Measurements from ENCODE around the gene ABHD12B.
"Not testable (repeated sequence)": the region's sequence is repeated elsewhere in the genome, so short reads cannot be mapped to it uniquely, and the experiment has no call there.

Gene ABHD12B

DNA sequence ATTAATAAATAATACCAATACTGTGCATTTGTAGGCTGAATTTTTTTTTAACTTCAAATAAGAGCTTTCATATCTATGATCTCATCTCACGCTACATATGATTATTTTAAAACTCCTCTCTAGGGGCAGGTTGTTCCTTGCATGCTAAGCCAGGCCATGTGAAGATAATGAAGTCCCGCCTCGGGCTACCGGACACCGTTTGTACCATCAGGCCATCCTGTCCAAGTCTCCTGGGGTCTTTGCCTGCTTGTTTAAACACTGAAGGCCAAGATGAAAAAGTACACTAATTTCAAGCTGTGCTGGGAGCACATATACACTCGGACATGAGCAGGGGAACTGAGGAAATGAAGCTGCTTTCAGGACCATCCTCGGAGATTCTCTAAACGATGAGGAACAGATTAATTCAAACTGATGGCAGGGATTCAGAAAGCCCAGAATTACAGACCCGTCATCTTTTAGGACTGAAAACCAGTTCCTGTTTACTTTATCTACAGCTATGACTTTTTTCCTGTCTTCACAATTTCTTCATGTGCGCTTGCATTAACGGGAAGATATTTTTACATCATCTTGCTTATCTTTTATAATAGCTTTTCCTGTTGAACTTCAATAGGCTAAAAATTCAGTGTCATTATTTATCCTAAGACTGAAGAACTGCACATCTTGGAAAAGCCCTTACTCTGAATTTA, 6.3 kb upstream of the ABHD12B start:
- Histone ChIP-seq H3K36me3 (ENCODE audit: insufficient read depth, low read length) (no peaks in the 10 kb centered on the region), H3K9me3 (ENCODE audit: low read length) (no peaks in the 10 kb centered on the region), H3K4me1 (ENCODE audit: insufficient read depth, low read length) (no peaks in the 10 kb centered on the region), H3K27ac (ENCODE audit: low read depth, low read length) (no peak overlapping the region), H3K9ac (ENCODE audit: low read length) (no peak overlapping the region), H3K27me3 (ENCODE audit: control insufficient read depth in 1 of 2, insufficient read depth in 2 of 2, low read length in 2 of 2) (peaks cover 0 to 3% of the 10 kb centered on the region in 2 donors), H3K4me3 (ENCODE audit: low read depth in 1 of 2, low read length in 2 of 2) (no peak overlapping the region)

DNA sequence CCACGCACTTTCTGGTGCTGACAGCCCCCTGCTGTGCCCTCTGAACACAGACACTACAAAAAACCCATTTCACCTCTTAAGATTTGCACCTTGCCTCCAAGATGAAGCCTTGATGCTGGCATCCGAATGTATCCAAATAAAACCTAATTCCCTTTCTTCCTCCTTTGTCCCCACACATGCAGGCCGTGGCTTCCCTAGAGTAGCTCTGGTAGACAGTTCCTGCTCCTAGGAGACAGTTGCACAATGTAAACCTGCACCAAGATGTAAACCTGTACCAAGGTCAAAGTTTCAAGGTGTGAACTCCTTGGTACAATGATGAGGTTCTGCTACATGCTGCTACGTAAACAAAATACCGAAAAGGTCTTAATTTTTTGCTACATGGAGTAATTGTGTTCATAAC, 625 bp upstream of the ABHD12B start:
- no peaks in the 10 kb centered on the region for H3K36me3 ChIP-seq (ENCODE audit: insufficient read depth, low read length)
- no peak overlapping the region for H3K4me3 ChIP-seq (ENCODE audit: low read depth in 1 of 2, low read length in 2 of 2)
- peaks cover 7 to 24% of the 10 kb centered on the region in 2 donors for H3K27me3 ChIP-seq (ENCODE audit: control insufficient read depth in 1 of 2, insufficient read depth in 2 of 2, low read length in 2 of 2)
- H3K4me1 ChIP-seq (ENCODE audit: insufficient read depth, low read length) = no peaks in the 10 kb centered on the region
- H3K9ac ChIP-seq (ENCODE audit: low read length) = no peak overlapping the region
- no peak overlapping the region for H3K27ac ChIP-seq (ENCODE audit: low read depth, low read length)
- H3K9me3 ChIP-seq (ENCODE audit: low read length) = no peaks in the 10 kb centered on the region

DNA sequence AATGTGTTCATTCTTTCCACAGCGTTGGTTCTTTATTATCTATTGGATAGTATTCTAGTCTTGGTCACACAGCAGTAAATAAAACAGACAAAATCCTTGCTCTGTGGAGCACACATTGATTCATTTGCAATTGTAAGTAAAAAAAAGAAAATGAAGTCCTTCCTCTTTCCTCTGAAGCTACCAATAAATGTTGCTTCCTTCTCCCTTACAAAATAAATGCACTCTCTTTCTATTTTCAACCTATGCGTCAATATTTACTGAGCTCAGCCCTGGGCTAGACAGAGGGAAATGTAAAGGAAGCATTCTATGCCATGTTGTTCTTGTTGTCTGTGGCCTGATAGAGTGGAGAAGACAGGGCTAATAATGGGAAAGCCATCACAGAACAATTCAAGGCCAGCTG, 2.9 kb downstream of the ABHD12B start:
- Histone ChIP-seq H3K4me1 (ENCODE audit: insufficient read depth, low read length) (no peaks in the 10 kb centered on the region), H3K9ac (ENCODE audit: low read length) (no peak overlapping the region), H3K4me3 (ENCODE audit: low read depth in 1 of 2, low read length in 2 of 2) (no peak overlapping the region), H3K27ac (ENCODE audit: low read depth, low read length) (no peak overlapping the region), H3K36me3 (ENCODE audit: insufficient read depth, low read length) (no peaks in the 10 kb centered on the region), H3K27me3 (ENCODE audit: control insufficient read depth in 1 of 2, insufficient read depth in 2 of 2, low read length in 2 of 2) (peaks cover 7 to 24% of the 10 kb centered on the region in 2 donors), H3K9me3 (ENCODE audit: low read length) (no peaks in the 10 kb centered on the region)

DNA sequence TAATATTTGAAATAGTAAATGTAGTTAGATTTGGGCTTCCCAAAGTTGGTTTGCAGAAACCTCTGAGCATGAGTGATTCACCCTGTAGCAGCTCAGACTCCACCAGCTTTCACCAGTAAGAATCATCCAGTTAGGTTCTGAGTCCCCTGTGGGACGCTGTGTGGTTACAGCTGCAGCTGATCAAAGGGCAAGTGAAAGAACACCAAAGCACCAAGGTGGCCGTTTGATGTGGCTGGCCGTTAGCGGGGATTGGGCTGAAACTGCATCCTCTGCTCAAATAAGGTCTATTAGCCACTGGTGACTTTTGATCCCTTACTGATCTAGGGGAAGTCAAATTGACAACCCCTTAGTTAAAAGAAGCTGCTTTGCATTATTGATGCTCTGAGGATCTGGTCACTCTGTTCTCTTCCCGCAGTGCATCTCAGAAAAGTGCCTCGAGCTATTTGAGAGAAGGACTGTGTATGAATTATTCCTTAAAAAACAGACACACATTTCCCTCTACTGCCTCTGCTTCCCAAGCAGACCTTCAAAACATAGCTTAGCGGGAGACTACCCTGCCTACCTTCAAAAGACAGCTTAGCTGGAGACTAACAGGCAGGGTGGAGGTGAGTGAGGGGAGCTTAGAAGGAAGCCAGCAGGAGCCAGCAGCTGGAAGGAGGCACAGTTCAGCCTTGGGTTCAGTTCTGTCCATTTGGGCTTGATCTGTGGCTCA, 3.7 kb downstream of the ABHD12B start:
- no peaks in the 10 kb centered on the region for H3K36me3 ChIP-seq (ENCODE audit: insufficient read depth, low read length)
- H3K9ac ChIP-seq (ENCODE audit: low read length) = no peak overlapping the region
- H3K4me1 ChIP-seq (ENCODE audit: insufficient read depth, low read length) = no peaks in the 10 kb centered on the region
- no peak overlapping the region for H3K27ac ChIP-seq (ENCODE audit: low read depth, low read length)
- no peak overlapping the region for H3K4me3 ChIP-seq (ENCODE audit: low read depth in 1 of 2, low read length in 2 of 2)
- H3K27me3 ChIP-seq (ENCODE audit: control insufficient read depth in 1 of 2, insufficient read depth in 2 of 2, low read length in 2 of 2) = peaks cover 7 to 21% of the 10 kb centered on the region in 2 donors
- H3K9me3 ChIP-seq (ENCODE audit: low read length) = no peaks in the 10 kb centered on the region

DNA sequence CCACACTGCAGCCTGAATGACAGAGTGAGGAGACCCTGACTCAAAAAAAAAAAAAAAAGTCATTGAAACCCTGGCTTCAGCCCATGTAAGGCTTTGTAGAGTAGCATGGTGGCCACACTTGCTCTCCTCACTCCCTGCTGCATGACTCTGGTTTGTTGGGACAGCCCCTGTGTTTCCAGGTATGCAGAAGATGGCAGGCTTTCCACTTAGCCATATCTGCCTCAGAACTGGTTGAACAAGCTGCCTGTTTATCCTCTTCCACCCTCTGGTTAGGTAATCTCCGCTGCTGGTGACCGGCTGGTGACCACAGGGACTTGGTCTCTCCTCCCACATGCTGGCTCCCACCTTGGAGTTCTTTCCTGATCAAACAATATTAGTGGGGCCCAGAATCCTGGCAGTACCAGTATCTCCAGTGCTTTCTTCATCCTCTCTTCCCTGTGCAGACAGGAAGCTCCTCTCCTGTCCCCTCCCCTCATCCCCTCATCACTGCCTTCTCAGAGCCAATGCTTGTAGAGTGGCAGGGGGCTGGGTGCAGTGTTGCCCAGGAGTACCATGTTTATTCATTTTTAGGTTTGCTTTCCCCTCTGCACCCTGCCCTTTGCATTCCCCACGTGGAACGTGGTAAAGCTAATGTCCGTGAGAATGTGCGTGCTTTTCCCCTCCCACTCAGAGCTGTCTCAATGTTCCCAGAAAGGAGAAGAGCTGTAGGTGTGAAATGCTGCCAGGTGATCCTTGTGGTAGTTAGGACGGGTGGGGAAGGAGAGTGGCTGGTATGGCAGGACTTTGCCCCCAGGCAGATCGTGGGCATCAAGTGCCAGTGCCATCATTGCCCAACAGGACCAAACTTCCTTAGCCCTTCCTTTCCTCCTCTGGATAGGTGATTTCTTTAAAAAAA, 11.3 kb downstream of the ABHD12B start:
- H3K27ac ChIP-seq (ENCODE audit: low read depth, low read length) = no peak overlapping the region
- H3K36me3 ChIP-seq (ENCODE audit: insufficient read depth, low read length) = no peaks in the 10 kb centered on the region
- no peak overlapping the region for H3K4me3 ChIP-seq (ENCODE audit: low read depth in 1 of 2, low read length in 2 of 2)
- H3K4me1 ChIP-seq (ENCODE audit: insufficient read depth, low read length) = no peaks in the 10 kb centered on the region
- H3K9ac ChIP-seq (ENCODE audit: low read length) = no peak overlapping the region
- H3K9me3 ChIP-seq (ENCODE audit: low read length) = no peaks in the 10 kb centered on the region
- no peaks in the 10 kb centered on the region for H3K27me3 ChIP-seq (ENCODE audit: control insufficient read depth in 1 of 2, insufficient read depth in 2 of 2, low read length in 2 of 2)

DNA sequence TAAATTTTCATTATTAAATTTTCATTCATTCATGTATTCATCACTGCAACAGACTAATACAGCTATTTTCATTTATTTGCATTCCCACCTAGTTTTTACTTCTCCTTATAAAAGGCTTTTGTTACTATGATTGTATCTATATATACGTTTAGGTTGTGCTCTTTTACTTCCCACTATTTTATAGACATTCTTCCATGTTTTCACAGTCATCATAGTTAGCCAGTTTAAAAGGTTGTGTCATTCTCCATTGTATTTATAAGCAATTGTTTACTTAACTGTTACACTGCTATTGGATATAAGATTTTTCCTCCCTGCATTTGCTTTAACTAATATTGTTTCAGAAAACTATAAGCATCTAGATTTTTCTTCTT, 12.0 kb downstream of the ABHD12B start:
- Histone ChIP-seq H3K27me3 (ENCODE audit: control insufficient read depth in 1 of 2, insufficient read depth in 2 of 2, low read length in 2 of 2) (no peaks in the 10 kb centered on the region), H3K36me3 (ENCODE audit: insufficient read depth, low read length) (no peaks in the 10 kb centered on the region), H3K4me3 (ENCODE audit: low read depth in 1 of 2, low read length in 2 of 2) (no peak overlapping the region), H3K9ac (ENCODE audit: low read length) (no peak overlapping the region), H3K27ac (ENCODE audit: low read depth, low read length) (no peak overlapping the region), H3K4me1 (ENCODE audit: insufficient read depth, low read length) (no peaks in the 10 kb centered on the region), H3K9me3 (ENCODE audit: low read length) (no peaks in the 10 kb centered on the region)

DNA sequence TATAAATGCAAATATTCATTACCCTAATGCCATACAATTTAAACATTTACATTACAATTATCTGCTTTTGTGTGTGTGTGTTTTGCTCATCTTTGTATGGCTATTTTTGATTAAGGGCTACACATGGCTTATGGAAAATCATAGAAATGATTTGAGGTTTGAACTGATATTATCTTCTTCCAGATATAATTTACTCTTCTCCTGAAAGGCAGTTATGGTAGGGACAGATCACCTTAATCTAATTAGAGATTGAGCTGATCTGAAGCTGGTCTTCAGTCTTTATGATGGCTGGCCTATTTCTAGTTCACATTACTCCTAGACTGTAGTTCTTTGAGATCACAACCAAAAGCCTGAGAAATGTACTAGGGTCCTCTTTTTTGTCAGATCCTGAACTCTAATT, 15.6 kb downstream of the ABHD12B start:
- no peaks in the 10 kb centered on the region for H3K9me3 ChIP-seq (ENCODE audit: low read length)
- no peaks in the 10 kb centered on the region for H3K36me3 ChIP-seq (ENCODE audit: insufficient read depth, low read length)

DNA sequence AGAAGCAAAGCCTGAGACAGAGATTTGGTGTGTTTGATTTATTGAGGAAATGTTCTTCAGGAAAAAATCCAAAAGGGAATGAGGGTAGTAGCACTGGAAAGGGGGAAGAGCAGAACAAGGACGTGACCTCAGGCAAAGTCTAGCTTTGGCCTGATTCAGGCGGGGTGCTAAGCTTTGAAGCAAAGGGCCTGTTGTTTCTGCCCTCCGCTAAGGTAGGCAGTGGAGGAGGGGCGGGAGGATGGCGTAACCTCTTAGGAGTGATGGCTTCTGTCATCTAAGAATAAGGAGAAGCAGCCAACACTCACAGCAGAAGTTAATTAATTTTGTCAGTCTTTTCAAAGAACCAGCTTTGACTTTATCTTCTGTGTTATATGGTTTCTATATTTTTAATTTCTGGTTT, 20.4 kb downstream of the ABHD12B start:
- no peaks in the 10 kb centered on the region for H3K4me1 ChIP-seq (ENCODE audit: insufficient read depth, low read length)
- no peak overlapping the region for H3K27ac ChIP-seq (ENCODE audit: low read depth, low read length)
- no peak overlapping the region for H3K9ac ChIP-seq (ENCODE audit: low read length)

More for the DNA sequence above, 15.6 kb downstream of the ABHD12B start:
- no peak overlapping the region for H3K27ac ChIP-seq (ENCODE audit: low read depth, low read length)
- no peaks in the 10 kb centered on the region for H3K4me1 ChIP-seq (ENCODE audit: insufficient read depth, low read length)
- no peaks in the 10 kb centered on the region for H3K27me3 ChIP-seq (ENCODE audit: control insufficient read depth in 1 of 2, insufficient read depth in 2 of 2, low read length in 2 of 2)
- no peak overlapping the region for H3K9ac ChIP-seq (ENCODE audit: low read length)
- H3K4me3 ChIP-seq (ENCODE audit: low read depth in 1 of 2, low read length in 2 of 2) = no peak overlapping the region

DNA sequence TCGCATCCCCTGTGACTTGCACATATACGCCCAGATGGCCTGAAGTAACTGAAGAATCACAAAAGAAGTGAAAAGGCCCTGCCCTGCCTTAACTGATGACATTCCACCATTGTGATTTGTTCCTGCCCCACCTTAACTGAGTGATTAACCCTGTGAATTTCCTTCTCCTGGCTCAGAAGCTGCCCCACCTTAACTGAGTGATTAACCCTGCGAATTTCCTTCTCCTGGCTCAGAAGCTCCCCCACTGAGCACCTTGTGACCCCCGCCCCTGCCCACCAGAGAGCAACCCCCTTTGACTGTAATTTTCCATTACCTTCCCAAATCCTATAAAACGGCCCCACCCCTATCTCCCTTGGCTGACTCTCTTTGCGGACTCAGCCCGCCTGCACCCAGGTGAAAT, 24.6 kb downstream of the ABHD12B start:
- H3K9ac ChIP-seq (ENCODE audit: low read length); H3K36me3 ChIP-seq (ENCODE audit: insufficient read depth, low read length); H3K9me3 ChIP-seq (ENCODE audit: low read length); H3K4me3 ChIP-seq (ENCODE audit: low read depth in 1 of 2, low read length in 2 of 2); H3K4me1 ChIP-seq (ENCODE audit: insufficient read depth, low read length); H3K27me3 ChIP-seq (ENCODE audit: control insufficient read depth in 1 of 2, insufficient read depth in 2 of 2, low read length in 2 of 2); H3K27ac ChIP-seq (ENCODE audit: low read depth, low read length): not testable (repeated sequence)

More for the DNA sequence above, 20.4 kb downstream of the ABHD12B start:
- Histone ChIP-seq H3K36me3 (ENCODE audit: insufficient read depth, low read length) (no peaks in the 10 kb centered on the region), H3K27me3 (ENCODE audit: control insufficient read depth in 1 of 2, insufficient read depth in 2 of 2, low read length in 2 of 2) (no peaks in the 10 kb centered on the region), H3K4me3 (ENCODE audit: low read depth in 1 of 2, low read length in 2 of 2) (no peak overlapping the region), H3K9me3 (ENCODE audit: low read length) (no peaks in the 10 kb centered on the region)

DNA sequence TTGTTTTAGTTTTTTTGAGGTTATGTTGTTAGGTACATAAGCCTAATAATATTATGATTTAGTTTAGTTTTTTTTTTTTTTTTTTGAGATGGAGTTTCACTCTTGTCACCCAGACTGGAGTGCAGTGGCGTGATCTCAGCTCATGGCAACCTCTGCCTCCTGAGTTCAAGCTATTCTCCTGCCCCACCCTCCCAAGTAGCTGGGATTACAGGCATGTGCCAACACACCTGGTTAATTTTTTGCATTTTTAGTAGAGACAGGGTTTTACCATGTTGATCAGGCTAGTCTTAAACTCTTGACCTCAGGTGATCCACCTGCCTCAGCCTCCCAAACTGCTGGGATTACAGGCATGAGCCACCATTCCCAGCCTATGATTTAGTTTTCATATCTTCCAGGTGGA, 25.2 kb downstream of the ABHD12B start:
- not testable (repeated sequence) for H3K4me3 ChIP-seq (ENCODE audit: low read depth in 1 of 2, low read length in 2 of 2); H3K4me1 ChIP-seq (ENCODE audit: insufficient read depth, low read length); H3K9ac ChIP-seq (ENCODE audit: low read length); H3K9me3 ChIP-seq (ENCODE audit: low read length); H3K27me3 ChIP-seq (ENCODE audit: control insufficient read depth in 1 of 2, insufficient read depth in 2 of 2, low read length in 2 of 2); H3K36me3 ChIP-seq (ENCODE audit: insufficient read depth, low read length); H3K27ac ChIP-seq (ENCODE audit: low read depth, low read length)

DNA sequence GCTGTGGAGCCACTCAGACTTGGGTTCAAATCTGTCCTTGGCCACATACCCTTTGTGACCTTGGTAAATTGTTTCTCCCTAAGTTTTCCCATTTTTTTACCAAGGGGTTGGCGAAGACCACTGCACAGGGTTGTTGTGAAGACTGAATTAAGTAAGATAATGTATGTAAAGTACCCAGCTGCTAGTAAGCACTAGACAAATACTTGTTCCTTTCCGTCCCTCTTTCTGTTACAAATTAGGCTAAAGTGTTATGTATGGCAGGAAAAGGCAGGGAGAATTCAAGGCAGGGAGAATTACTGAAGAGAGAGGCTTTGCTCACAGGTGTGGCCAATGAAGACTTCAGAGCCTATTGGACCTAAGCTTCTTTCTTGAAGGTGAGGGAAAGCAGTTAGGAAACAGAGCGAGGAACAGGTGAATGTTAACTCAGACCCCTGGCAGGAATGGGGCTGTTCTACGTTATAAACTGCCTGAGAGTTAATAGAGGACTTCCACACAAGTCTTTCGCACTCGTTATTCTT, 25.9 kb downstream of the ABHD12B start:
- H3K27me3 ChIP-seq (ENCODE audit: control insufficient read depth in 1 of 2, insufficient read depth in 2 of 2, low read length in 2 of 2) = no peaks in the 10 kb centered on the region
- no peaks in the 10 kb centered on the region for H3K4me1 ChIP-seq (ENCODE audit: insufficient read depth, low read length)
- H3K36me3 ChIP-seq (ENCODE audit: insufficient read depth, low read length) = no peaks in the 10 kb centered on the region
- H3K27ac ChIP-seq (ENCODE audit: low read depth, low read length) = no peak overlapping the region
- no peaks in the 10 kb centered on the region for H3K9me3 ChIP-seq (ENCODE audit: low read length)
- no peak overlapping the region for H3K4me3 ChIP-seq (ENCODE audit: low read depth in 1 of 2, low read length in 2 of 2)
- no peak overlapping the region for H3K9ac ChIP-seq (ENCODE audit: low read length)

Measured in muscle layer of colon (tissue), 2 donors.